ENCODE results near the gene DCAF8L1. TPM values are rescaled to one million over a fixed set of nuclear protein-coding genes. Genes with fewer than 3 reads are reported as not detected.

Gene DCAF8L1
- not detected in 2 replicates for total RNA-seq

DNA sequence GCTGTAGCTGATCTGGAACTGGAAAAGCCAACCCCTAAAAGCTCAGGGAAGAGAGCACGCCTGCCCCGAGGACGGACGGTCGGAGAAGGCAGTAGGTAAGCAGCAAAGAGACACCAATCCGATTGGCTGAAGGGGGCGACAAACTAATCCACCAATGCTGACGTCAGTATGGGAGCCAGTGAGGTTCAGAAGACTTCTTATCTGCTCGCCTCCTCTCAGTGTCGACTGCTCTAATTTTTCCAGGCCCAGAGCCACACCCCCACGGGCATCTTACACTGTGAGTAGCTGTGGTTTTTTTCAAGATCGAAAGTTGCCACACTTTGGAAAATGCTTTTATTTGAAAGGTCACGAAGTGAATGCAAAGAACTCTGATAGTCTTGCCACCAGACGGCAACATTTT, at the start of gene DCAF8L1:
TSS of gene DCAF8L1 (minus strand) at position 101 of the 400 bp plus-strand sequence. CDS start 115 bp downstream, outside the sequence.

Other genes starting within 250 kb of the DCAF8L1 start
- gene MAGEB10, start 173.5 kb downstream of the DCAF8L1 start, total RNA-seq, result not detected in 2 replicates

Data from vein endothelial cell (primary cell).